Measurements from ENCODE around the gene MFAP4.

The MFAP4 gene

DNA sequence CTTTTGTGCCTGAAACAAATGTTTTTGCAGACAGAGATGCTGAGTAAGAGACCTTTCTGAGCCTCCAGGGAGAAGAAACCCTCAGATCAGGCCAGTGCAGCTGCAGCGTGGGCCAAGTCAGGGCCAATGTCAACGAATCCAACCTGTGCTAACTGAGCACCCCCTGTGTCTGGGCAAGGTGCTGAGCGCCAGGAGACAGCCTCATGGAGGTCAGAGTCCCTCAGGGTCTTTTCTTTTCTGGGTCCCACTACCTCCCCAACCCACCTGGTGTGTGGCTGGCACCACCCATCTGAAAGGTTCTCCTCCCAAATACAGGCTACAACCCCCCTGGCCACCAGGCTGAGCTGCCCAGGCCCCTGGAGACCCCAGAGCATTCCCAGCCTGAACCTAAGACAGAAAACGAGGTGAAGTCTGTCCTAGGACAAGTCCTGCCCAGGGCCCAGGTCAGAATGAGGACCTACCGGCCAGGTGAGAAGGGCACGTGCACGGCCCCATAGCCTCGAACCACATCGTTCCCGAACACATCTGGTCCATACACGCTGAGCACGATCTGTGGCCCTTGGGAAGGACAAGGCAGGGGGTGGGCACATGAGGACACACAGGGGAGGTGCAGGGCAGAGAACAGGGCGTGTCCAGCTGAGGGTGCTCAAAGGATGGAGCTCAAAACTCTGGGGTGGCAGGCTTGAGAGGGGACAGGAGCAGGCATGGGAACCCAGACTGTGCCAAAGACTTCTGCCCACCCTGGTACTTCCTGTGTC is 39.5 kb downstream of the MFAP4 start:
- no peaks in the 10 kb centered on the region for H3K9me3 ChIP-seq (ENCODE audit: insufficient read depth, low read length)
- H3K9me2 ChIP-seq (replicated peaks; ENCODE audit: insufficient read depth, low read length) = no peaks in the 10 kb centered on the region
- H2AFZ ChIP-seq (ENCODE audit: low read depth, low read length, severe bottlenecking) = no peak overlapping the region
- H3K27me3 ChIP-seq (ENCODE audit: low read length) = no peaks in the 10 kb centered on the region
- no peaks in the 10 kb centered on the region for H3K36me3 ChIP-seq (ENCODE audit: low read length)
- TF ChIP-seq, protein P1, sequence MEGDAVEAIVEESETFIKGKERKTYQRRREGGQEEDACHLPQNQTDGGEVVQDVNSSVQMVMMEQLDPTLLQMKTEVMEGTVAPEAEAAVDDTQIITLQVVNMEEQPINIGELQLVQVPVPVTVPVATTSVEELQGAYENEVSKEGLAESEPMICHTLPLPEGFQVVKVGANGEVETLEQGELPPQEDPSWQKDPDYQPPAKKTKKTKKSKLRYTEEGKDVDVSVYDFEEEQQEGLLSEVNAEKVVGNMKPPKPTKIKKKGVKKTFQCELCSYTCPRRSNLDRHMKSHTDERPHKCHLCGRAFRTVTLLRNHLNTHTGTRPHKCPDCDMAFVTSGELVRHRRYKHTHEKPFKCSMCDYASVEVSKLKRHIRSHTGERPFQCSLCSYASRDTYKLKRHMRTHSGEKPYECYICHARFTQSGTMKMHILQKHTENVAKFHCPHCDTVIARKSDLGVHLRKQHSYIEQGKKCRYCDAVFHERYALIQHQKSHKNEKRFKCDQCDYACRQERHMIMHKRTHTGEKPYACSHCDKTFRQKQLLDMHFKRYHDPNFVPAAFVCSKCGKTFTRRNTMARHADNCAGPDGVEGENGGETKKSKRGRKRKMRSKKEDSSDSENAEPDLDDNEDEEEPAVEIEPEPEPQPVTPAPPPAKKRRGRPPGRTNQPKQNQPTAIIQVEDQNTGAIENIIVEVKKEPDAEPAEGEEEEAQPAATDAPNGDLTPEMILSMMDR (IDR thresholded peaks at IDR 0.05; ENCODE audit: insufficient read depth, low read length, poor library complexity, severe bottlenecking) = no peak
- TF ChIP-seq EZH2phosphoT487 (conservative IDR thresholded peaks at IDR 0.05; ENCODE audit: low read length) = no peak
- H3K4me2 ChIP-seq (ENCODE audit: low read depth, low read length, poor library complexity, severe bottlenecking) = no peak overlapping the region
- no peak overlapping the region for H3K9ac ChIP-seq (ENCODE audit: low read length)
- no peaks in the 10 kb centered on the region for H3F3A ChIP-seq (ENCODE audit: insufficient read depth)
- H3K79me2 ChIP-seq (ENCODE audit: insufficient read depth, low read length) = no peaks in the 10 kb centered on the region
- H4K20me1 ChIP-seq (ENCODE audit: low read depth, low read length) = no peaks in the 10 kb centered on the region
- H3K27ac ChIP-seq (ENCODE audit: low read depth, low read length) = no peak overlapping the region
- no peak overlapping the region for H3K4me3 ChIP-seq (ENCODE audit: insufficient read depth, low read length, poor library complexity, severe bottlenecking)

- no peak overlapping the region for H3K27ac ChIP-seq (ENCODE audit: low read depth, low read length)
- no peak overlapping the region for H3K4me3 ChIP-seq (ENCODE audit: insufficient read depth, low read length, poor library complexity, severe bottlenecking)
- no peak overlapping the region for H2AFZ ChIP-seq (ENCODE audit: low read depth, low read length, severe bottlenecking)
- H4K20me1 ChIP-seq (ENCODE audit: low read depth, low read length) = no peaks in the 10 kb centered on the region
- H3F3A ChIP-seq (ENCODE audit: insufficient read depth) = no peaks in the 10 kb centered on the region
- no peak overlapping the region for H3K9ac ChIP-seq (ENCODE audit: low read length)
- no peaks in the 10 kb centered on the region for H3K79me2 ChIP-seq (ENCODE audit: insufficient read depth, low read length)
- H3K4me2 ChIP-seq (ENCODE audit: low read depth, low read length, poor library complexity, severe bottlenecking) = no peak overlapping the region
- H3K36me3 ChIP-seq (ENCODE audit: low read length) = no peaks in the 10 kb centered on the region
- TF ChIP-seq EZH2phosphoT487 (conservative IDR thresholded peaks at IDR 0.05; ENCODE audit: low read length) = no peak
- TF ChIP-seq, protein P1 (IDR thresholded peaks at IDR 0.05; ENCODE audit: insufficient read depth, low read length, poor library complexity, severe bottlenecking) = no peak
- H3K9me3 ChIP-seq (ENCODE audit: insufficient read depth, low read length) = no peaks in the 10 kb centered on the region
- no peaks in the 10 kb centered on the region for H3K27me3 ChIP-seq (ENCODE audit: low read length)
- H3K9me2 ChIP-seq (replicated peaks; ENCODE audit: insufficient read depth, low read length) = no peaks in the 10 kb centered on the region
Observed at GRCh38 chr17:19346351-19347255, 40.4 kb downstream of the MFAP4 start.

GRCh38 chr17:19345486-19346350 is 41.3 kb downstream of the MFAP4 start:
- Histone ChIP-seq H2AFZ (ENCODE audit: low read depth, low read length, severe bottlenecking) (no peak overlapping the region), H3K9ac (ENCODE audit: low read length) (no peak overlapping the region), H3K4me3 (ENCODE audit: insufficient read depth, low read length, poor library complexity, severe bottlenecking) (no peak overlapping the region), H3K27me3 (ENCODE audit: low read length) (no peaks in the 10 kb centered on the region), H3K9me2 (replicated peaks; ENCODE audit: insufficient read depth, low read length) (no peaks in the 10 kb centered on the region), H3K79me2 (ENCODE audit: insufficient read depth, low read length) (no peaks in the 10 kb centered on the region), H3K27ac (ENCODE audit: low read depth, low read length) (no peak overlapping the region), H3F3A (ENCODE audit: insufficient read depth) (no peaks in the 10 kb centered on the region), H4K20me1 (ENCODE audit: low read depth, low read length) (no peaks in the 10 kb centered on the region), H3K4me2 (ENCODE audit: low read depth, low read length, poor library complexity, severe bottlenecking) (no peak overlapping the region), H3K36me3 (ENCODE audit: low read length) (no peaks in the 10 kb centered on the region), H3K9me3 (ENCODE audit: insufficient read depth, low read length) (no peaks in the 10 kb centered on the region)
- no peak for TF ChIP-seq EZH2phosphoT487 (conservative IDR thresholded peaks at IDR 0.05; ENCODE audit: low read length)
- TF ChIP-seq, protein P1 (IDR thresholded peaks at IDR 0.05; ENCODE audit: insufficient read depth, low read length, poor library complexity, severe bottlenecking) = no peak
